ENCODE data around the gene RCL1. TPM values are rescaled to one million over a fixed set of nuclear protein-coding genes. Genes with fewer than 3 reads are reported as not detected.

Gene RCL1
- total and polyA plus RNA-seq, 2 donors (not counting 3 experiments of a cell fraction or from before 2014, with no cell fraction given) = 12.9 to 13.2 TPM

- H3K4me3 ChIP-seq (replicated peaks in 1 of 3; ENCODE audit: insufficient read depth in 1 of 3, low read depth in 1 of 3, low read length in 3 of 3) = no peak overlapping the region
- no peaks in the 10 kb centered on the region for H4K20me1 ChIP-seq (replicated peaks; ENCODE audit: control insufficient read depth, extremely low read depth, insufficient read depth, low read length)
- DNase-seq (ENCODE audit: low read depth, low spot score) (no peak), FAIRE-seq (no peak)
- H3K79me2 ChIP-seq (ENCODE audit: control insufficient read depth, insufficient read depth, low read length) = peaks cover 89% of the 10 kb centered on the region
- H3K9me3 ChIP-seq (replicated peaks; ENCODE audit: control insufficient read depth, insufficient read depth, low read length) = no peaks in the 10 kb centered on the region
- no peak overlapping the region for H3K9ac ChIP-seq (replicated peaks; ENCODE audit: extremely low read depth, insufficient read depth, low read length)
- CTCF ChIA-PET = no interaction called here
- H3K9me1 ChIP-seq (replicated peaks; ENCODE audit: control insufficient read depth, extremely low read depth, insufficient read depth, low read length) = no peaks in the 10 kb centered on the region
- no TSS peak for BruUV-seq (replicated peaks)
- H3K4me2 ChIP-seq (ENCODE audit: insufficient read depth, low read length) = no peak overlapping the region
- intact Hi-C loops (cut with micrococcal nuclease) = no loop called here
- H3K4me1 ChIP-seq (ENCODE audit: control insufficient read depth, extremely low read depth, insufficient read depth, low read length) = peaks cover 14% of the 10 kb centered on the region
- TF ChIP-seq POLR2A (IDR thresholded peaks at IDR 0.05; ENCODE audit: low read depth, low read length) (no peak), POLR2AphosphoS5 (IDR thresholded peaks at IDR 0.05; ENCODE audit: insufficient read depth, low read depth, low read length) (no peak), CTCF (IDR thresholded peaks at IDR 0.05; ENCODE audit: extremely low read depth in 1 of 2, insufficient read depth in 1 of 2, low read depth in 1 of 2, low read length in 2 of 2) (no peak), EZH2 (IDR thresholded peaks at IDR 0.05; ENCODE audit: borderline replicate concordance, low read depth, low read length, severe bottlenecking) (no peak), FOS (IDR thresholded peaks at IDR 0.05; ENCODE audit: borderline replicate concordance, insufficient read depth, low read length) (no peak)
- dilution Hi-C loops (cut with MboI; ENCODE audit: extremely low pct_ligation_motif_present, low sequenced_read_pairs) = no loop called here
- H2AFZ ChIP-seq (ENCODE audit: low read depth, low read length) = no peak overlapping the region
- no peaks in the 10 kb centered on the region for H3K36me3 ChIP-seq (ENCODE audit: control insufficient read depth in 2 of 2, extremely low read depth in 1 of 2, insufficient read depth in 2 of 2, low read length in 2 of 2)
- POLR2A ChIA-PET = no interaction called here
- H3K27me3 ChIP-seq (ENCODE audit: control insufficient read depth in 2 of 2, insufficient read depth in 2 of 2, low read length in 2 of 2) = no peaks in the 10 kb centered on the region
- H3K27ac ChIP-seq (ENCODE audit: insufficient read depth, low read depth, low read length) = no peak overlapping the region
These were observed 7.0 kb downstream of the RCL1 start for GRCh38 chr9:4799775-4800174.

- peaks cover 14% of the 10 kb centered on the region for H3K4me1 ChIP-seq (ENCODE audit: control insufficient read depth, extremely low read depth, insufficient read depth, low read length)
- POLR2A ChIA-PET = no interaction called here
- intact Hi-C loops (cut with micrococcal nuclease) = no loop called here
- no peaks in the 10 kb centered on the region for H3K36me3 ChIP-seq (ENCODE audit: control insufficient read depth in 2 of 2, extremely low read depth in 1 of 2, insufficient read depth in 2 of 2, low read length in 2 of 2)
- H3K27me3 ChIP-seq (ENCODE audit: control insufficient read depth in 2 of 2, insufficient read depth in 2 of 2, low read length in 2 of 2) = no peaks in the 10 kb centered on the region
- no peak overlapping the region for H3K9ac ChIP-seq (replicated peaks; ENCODE audit: extremely low read depth, insufficient read depth, low read length)
- no peak overlapping the region for H3K4me3 ChIP-seq (replicated peaks in 1 of 3; ENCODE audit: insufficient read depth in 1 of 3, low read depth in 1 of 3, low read length in 3 of 3)
- H3K9me1 ChIP-seq (replicated peaks; ENCODE audit: control insufficient read depth, extremely low read depth, insufficient read depth, low read length) = no peaks in the 10 kb centered on the region
- BruUV-seq (replicated peaks) = no TSS peak
- peaks cover 86% of the 10 kb centered on the region for H3K79me2 ChIP-seq (ENCODE audit: control insufficient read depth, insufficient read depth, low read length)
- FAIRE-seq (no peak), DNase-seq (ENCODE audit: low read depth, low spot score) (no peak)
- dilution Hi-C loops (cut with MboI; ENCODE audit: extremely low pct_ligation_motif_present, low sequenced_read_pairs) = no loop called here
- no peak overlapping the region for H3K27ac ChIP-seq (ENCODE audit: insufficient read depth, low read depth, low read length)
- no peaks in the 10 kb centered on the region for H4K20me1 ChIP-seq (replicated peaks; ENCODE audit: control insufficient read depth, extremely low read depth, insufficient read depth, low read length)
- H2AFZ ChIP-seq (ENCODE audit: low read depth, low read length) = no peak overlapping the region
- TF ChIP-seq POLR2A (IDR thresholded peaks at IDR 0.05; ENCODE audit: low read depth, low read length) (no peak), MYC (IDR thresholded peaks at IDR 0.05; ENCODE audit: low read depth, low read length) (no peak), POLR2AphosphoS5 (IDR thresholded peaks at IDR 0.05; ENCODE audit: insufficient read depth, low read depth, low read length) (no peak), CTCF (IDR thresholded peaks at IDR 0.05; ENCODE audit: extremely low read depth in 1 of 2, insufficient read depth in 1 of 2, low read depth in 1 of 2, low read length in 2 of 2) (no peak), EZH2 (IDR thresholded peaks at IDR 0.05; ENCODE audit: borderline replicate concordance, low read depth, low read length, severe bottlenecking) (no peak), JUN (IDR thresholded peaks at IDR 0.05; ENCODE audit: borderline replicate concordance, insufficient read depth, insufficient read length, low read depth) (no peak), FOS (IDR thresholded peaks at IDR 0.05; ENCODE audit: borderline replicate concordance, insufficient read depth, low read length) (no peak), MAX (IDR thresholded peaks at IDR 0.05; ENCODE audit: insufficient read depth, insufficient read length) (no peak), GATA2 (IDR thresholded peaks at IDR 0.05; ENCODE audit: insufficient read depth, insufficient read length, low read depth, low read length) (no peak)
- CTCF ChIA-PET = no interaction called here
- no peaks in the 10 kb centered on the region for H3K9me3 ChIP-seq (replicated peaks; ENCODE audit: control insufficient read depth, insufficient read depth, low read length)
- H3K4me2 ChIP-seq (ENCODE audit: insufficient read depth, low read length) = no peak overlapping the region
These were observed 8.4 kb downstream of the RCL1 start for GRCh38 chr9:4801156-4801555.

Measured in endothelial cell of umbilical vein (primary cell).